HG03342 (cell line): Measurements from ENCODE around the gene SYMPK.
A peak's percentile ranks its signal among the peaks of the same experiment; 100 is the strongest.
"Not testable (repeated sequence)": the region's sequence is repeated elsewhere in the genome, so short reads cannot be mapped to it uniquely, and the experiment has no call there.

Source experiments
- ATAC-seq: cut with Tn5 transposase; IDR thresholded peaks from one replicate; pipeline ENCODE4 v1.9.1; 2021; ENCODE audit warnings: mild to moderate bottlenecking, moderate library complexity; ENCODE audit not compliant: unreplicated experiment

Gene SYMPK

GRCh38 chr19:45862564-45863334 is at the start of gene SYMPK:
Gene SYMPK (minus strand): TSS chr19:45863147. CDS start chr19:45854495, 8,652 bp downstream.
- ATAC-seq = peak; percentile 92

- no peak for ATAC-seq
Measured at GRCh38 chr19:45911291-45911690, 48.3 kb upstream of the SYMPK start.

- ATAC-seq = no peak
Measured at GRCh38 chr19:45908956-45909355, 46.0 kb upstream of the SYMPK start.

GRCh38 chr19:45906221-45906620 is 43.3 kb upstream of the SYMPK start:
- ATAC-seq = no peak

DNA sequence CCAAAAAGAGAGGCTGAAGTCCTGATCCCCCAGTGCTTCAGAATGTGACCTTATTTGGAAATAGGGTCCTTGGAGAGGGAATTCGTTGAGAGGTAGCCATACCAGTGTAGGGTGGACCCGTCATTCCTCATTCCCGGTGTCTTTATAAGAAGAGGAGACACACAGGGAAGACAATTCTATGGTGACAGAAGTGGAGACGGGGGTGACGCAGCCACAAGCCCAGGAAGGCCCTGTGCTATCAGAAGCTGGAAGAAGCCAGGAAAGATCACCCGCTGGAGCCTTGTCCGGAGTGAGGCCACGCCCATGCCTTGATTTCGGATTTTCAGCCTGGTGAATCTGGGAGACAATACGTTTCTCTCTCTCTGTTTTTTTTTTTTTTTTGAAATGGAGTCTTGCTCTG is 42.1 kb upstream of the SYMPK start:
- no peak for ATAC-seq

DNA sequence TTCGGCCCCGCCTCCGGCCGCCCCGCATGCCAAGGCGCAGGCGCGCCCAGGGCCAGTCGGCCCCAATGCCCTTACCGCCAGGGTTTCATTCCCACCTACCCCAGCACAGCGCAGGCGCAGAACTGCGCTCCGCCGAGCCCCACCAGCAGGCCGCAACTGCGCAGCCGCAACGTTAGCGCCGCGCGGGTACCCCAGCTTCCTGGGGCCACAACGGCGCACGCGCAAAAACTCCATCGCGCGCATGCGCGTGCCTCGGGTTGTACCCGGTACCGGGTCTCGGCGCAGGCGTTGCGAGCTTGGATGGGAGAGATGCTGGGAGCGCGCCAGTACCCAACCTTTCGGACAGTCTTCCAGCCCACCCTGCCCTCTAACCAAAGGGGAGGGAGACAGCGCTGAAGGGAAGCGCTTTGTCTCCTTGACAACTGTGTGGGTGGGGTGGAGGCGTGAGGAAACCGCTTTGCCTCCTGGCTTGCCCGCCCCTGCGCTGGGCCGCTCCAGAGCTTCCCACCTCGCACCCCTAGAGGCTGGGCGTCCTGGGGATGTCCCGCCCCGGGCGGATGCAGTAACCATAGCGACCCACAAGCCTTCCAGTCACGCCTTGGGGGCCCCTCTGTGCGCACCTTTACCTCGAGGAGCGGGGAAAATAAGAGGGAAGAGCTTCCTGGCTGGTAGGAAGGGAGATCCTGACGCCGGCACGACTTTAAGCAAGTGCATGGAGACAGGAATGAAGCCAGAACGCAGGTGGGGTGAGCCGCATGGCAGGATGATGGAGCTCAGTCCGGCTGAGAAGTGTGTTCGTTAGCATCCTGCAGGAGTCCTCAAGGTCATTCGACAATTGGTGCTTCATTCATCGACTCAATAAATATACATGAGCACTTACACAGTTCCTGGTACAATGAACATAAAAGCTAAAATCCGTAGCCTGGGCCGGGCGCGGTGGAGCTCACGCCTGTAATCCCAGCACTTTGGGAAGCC is 40.0 kb upstream of the SYMPK start:
- peak; percentile 84 for ATAC-seq

GRCh38 chr19:45901912-45902650 is 39.1 kb upstream of the SYMPK start, which contains the start of gene MYPOP:
Gene MYPOP (minus strand): TSS chr19:45902613. CDS start chr19:45901773, 840 bp downstream.
- ATAC-seq = no peak

- ATAC-seq = no peak
Measured at GRCh38 chr19:45901432-45901911, 38.5 kb upstream of the SYMPK start.

DNA sequence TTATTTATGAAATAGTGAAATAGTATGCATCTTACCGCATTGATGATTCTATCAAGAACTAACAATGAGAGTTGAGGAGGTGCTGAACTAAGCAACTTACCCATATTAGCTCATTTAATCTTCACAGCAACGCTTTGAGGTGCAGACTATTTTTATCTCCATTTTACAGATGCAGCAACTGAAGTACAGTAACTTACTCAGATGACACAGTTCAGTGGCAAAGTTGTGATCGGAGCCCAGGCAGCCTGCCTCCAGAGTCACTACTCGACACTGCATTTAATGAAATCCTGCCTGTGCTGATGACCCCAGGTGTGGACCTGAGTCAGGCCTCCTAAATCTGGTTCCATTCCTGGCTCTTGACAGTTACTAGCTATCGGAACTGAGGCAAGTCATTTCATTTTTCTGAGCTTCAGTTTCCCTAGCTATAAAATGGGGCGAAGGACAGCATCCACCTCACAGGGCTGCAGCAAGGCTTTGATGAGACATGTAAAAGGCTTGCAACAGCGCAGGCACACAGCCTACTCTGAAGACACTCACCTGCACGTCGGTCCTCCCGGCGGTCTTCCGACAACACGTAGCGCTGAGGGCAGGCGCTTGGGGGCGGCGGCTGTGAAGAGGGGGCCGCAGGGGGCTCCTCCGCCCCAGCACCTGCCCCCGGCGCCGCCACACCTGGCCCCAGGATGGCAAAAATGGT is 37.9 kb upstream of the SYMPK start:
- no peak for ATAC-seq

DNA sequence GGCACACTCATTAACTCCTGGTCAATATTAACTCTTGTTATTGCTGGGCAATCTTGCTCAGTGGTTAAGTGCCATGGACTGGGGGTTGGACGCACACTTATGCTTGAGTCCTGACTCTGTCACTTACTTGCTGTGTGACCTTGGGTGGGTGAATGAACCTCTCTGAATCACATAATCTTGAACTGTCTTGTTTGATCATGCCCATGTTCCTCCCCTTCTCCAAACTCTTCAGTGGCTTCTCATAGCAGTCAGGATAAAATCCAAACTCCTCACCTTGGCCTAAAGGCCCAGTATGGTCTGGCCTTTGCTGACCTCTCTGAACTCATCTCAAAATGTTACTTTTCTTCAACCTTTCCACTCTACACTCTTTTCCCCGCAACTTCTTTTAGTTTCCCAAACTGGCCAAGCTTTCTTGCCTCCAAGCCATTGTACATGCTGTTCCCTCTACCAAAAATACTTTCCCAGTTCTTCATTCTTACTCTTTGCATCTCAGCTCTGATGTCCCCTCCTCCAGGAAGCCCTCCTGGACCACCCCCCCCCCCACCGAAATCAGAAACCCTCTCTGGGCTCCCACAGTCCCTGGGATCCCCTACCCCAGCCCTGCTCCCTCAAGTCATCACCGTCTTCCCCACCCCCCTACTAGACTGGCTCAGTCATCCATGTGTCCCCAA is 37.1 kb upstream of the SYMPK start:
- ATAC-seq = no peak

DNA sequence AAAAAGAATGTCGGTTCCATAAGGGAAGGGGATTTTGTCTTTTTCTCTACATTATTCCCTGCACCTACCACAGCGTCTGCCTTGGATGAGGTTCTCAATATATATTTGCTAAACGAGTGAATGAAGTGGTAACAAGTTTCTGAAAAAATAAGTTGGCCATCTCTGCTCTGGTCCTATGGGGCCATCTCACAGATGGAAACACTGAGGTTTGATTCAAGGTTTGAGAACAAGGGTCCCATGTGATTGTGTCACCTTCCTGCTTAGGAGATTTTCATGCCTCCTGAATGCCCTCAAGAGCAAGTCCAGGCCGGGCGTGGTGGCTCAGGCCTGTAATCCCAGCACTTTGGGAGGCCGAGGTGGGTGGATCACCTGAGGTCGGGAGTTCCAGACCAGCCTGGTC is 36.3 kb upstream of the SYMPK start:
- ATAC-seq = no peak

DNA sequence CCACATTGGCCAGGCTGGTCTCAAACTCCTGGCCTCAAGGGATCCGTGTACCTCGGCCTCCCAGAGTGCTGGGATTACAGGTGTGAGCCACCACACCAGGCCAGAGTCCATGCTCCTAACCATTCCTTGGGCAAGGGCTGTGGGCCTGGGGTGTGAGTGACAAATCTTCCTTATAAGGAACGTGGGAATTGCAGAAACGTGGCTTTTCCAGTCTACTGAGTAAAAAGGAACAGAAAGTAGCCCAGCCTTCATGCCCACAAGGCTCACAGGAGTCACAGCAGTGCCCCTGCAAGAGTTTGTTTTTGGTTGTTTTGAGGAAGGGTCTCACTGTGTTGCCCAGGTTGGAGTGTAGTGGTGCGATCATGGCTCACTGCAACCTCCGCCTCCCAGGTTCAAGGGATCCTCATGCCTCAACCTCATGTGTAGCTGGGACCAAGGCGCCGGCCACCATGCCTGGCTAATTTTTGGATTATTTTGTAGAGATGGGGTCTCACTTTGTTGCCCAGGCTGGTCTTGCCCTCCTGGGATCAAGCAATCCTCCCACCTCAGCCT is 34.4 kb upstream of the SYMPK start:
- ATAC-seq = no peak

- not testable (repeated sequence) for ATAC-seq
Measured at GRCh38 chr19:45895983-45896599, 33.1 kb upstream of the SYMPK start.

- ATAC-seq = no peak
Measured at GRCh38 chr19:45895519-45895972, 32.6 kb upstream of the SYMPK start.

DNA sequence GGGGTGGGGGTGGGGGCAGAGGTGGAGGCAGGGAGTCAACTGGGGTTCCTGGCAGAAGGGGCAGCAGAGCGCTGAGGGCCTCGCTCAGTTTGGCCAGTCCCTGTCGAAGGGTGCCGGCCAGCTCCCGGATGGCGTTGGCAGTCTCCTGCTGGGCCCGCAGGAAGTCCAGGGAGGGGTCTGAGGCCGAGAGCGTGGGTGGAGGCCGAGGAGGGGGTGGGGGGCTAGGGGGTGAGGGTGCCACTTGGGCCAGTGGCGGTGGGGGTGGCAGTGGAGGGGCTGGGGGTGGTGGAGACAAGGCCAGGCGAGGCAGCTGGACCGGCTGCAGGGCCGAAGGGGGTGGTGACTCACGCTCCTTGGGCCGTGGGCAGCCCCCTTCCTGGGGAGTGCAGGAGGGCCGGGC is 27.9 kb upstream of the SYMPK start:
- no peak for ATAC-seq

GRCh38 chr19:45889210-45889885 is 26.4 kb upstream of the SYMPK start:
- no peak for ATAC-seq

GRCh38 chr19:45887200-45887710 is 24.3 kb upstream of the SYMPK start:
- no peak for ATAC-seq
